H9 (cell line): ENCODE results near the gene HIPK2. TPM values are rescaled to one million over a fixed set of nuclear protein-coding genes. Genes with fewer than 3 reads are reported as not detected.

Source experiments
- DNase-seq: peaks from one replicate; pipeline ENCODE4 v3.0.0-alpha.2; 2017
- H2AFZ ChIP-seq: one replicate; pipeline ENCODE4 v1.6.1; 2013; ENCODE audit warnings: mild to moderate bottlenecking, low read length, control low read depth, moderate library complexity
- H2AK5ac ChIP-seq: 2 replicates; pipeline ENCODE4 v1.6.1; 2013; ENCODE audit warnings: low read length, control low read depth, mixed read lengths; ENCODE audit not compliant: insufficient read length
- H2BK120ac ChIP-seq: one replicate; pipeline ENCODE4 v1.6.1; 2013; ENCODE audit warnings: low read depth, mild to moderate bottlenecking, low read length, control low read depth, inconsistent platforms; ENCODE audit not compliant: poor library complexity, severe bottlenecking
- H2BK12ac ChIP-seq: 2 replicates; pipeline ENCODE4 v1.6.1; 2013; ENCODE audit warnings: low read length, control low read depth, mixed read lengths, low read depth; ENCODE audit not compliant: insufficient read length
- H2BK15ac ChIP-seq: 2 replicates; pipeline ENCODE4 v1.6.1; 2013; ENCODE audit warnings: low read depth, low read length, control low read depth
- H2BK20ac ChIP-seq: one replicate; pipeline ENCODE4 v1.6.1; 2013; ENCODE audit warnings: low read depth, mild to moderate bottlenecking, low read length, control low read depth, inconsistent platforms; ENCODE audit not compliant: poor library complexity, severe bottlenecking
- H2BK5ac ChIP-seq: 2 replicates; pipeline ENCODE4 v1.6.1; 2013; ENCODE audit warnings: low read length, control low read depth, mixed read lengths; ENCODE audit not compliant: insufficient read length
- H3K14ac ChIP-seq: 2 replicates; pipeline ENCODE4 v1.6.1; 2013; ENCODE audit warnings: low read length, control low read depth; ENCODE audit not compliant: insufficient read depth
- H3K18ac ChIP-seq: 2 replicates; pipeline ENCODE4 v1.6.1; 2013; ENCODE audit warnings: low read depth, mild to moderate bottlenecking, mixed read lengths, low read length, control low read depth; ENCODE audit not compliant: insufficient read length
- H3K23ac ChIP-seq: 2 replicates; pipeline ENCODE4 v1.6.1; 2013; ENCODE audit warnings: low read length, control low read depth, mixed read lengths, low read depth; ENCODE audit not compliant: insufficient read length
- H3K23me2 ChIP-seq: 2 replicates; pipeline ENCODE4 v1.6.1; 2013; ENCODE audit warnings: low read depth, mild to moderate bottlenecking, mixed read lengths, low read length, control low read depth; ENCODE audit not compliant: insufficient read length, poor library complexity, severe bottlenecking
- H3K27ac ChIP-seq: 2 replicates; pipeline ENCODE4 v1.5.1; 2013; ENCODE audit warnings: low read length, control low read depth, mixed read lengths, low read depth; ENCODE audit not compliant: insufficient read length
- H3K27me3 ChIP-seq: 2 replicates; pipeline ENCODE4 v1.6.1; 2013; ENCODE audit warnings: low read length, control low read depth, inconsistent platforms; ENCODE audit not compliant: insufficient read depth
- H3K4ac ChIP-seq: 2 replicates; pipeline ENCODE4 v1.6.1; 2013; ENCODE audit warnings: low read depth, mild to moderate bottlenecking, control low read depth, inconsistent platforms, low read length, moderate library complexity
- H3K4me1 ChIP-seq: 2 replicates; pipeline ENCODE4 v1.6.1; 2013; ENCODE audit warnings: low read length, control low read depth, inconsistent platforms; ENCODE audit not compliant: insufficient read depth
- H3K4me2 ChIP-seq: 2 replicates; pipeline ENCODE4 v1.6.1; 2013; ENCODE audit warnings: low read length, control low read depth, mixed read lengths; ENCODE audit not compliant: insufficient read length, insufficient read depth
- H3K56ac ChIP-seq: 2 replicates; pipeline ENCODE4 v1.6.1; 2013; ENCODE audit warnings: low read depth, mild to moderate bottlenecking, mixed read lengths, low read length, control low read depth; ENCODE audit not compliant: insufficient read length
- H3K79me1 ChIP-seq: 2 replicates; pipeline ENCODE4 v1.6.1; 2013; ENCODE audit warnings: low read depth, mild to moderate bottlenecking, moderate library complexity, low read length, control low read depth, inconsistent platforms; ENCODE audit not compliant: insufficient read depth, poor library complexity, severe bottlenecking
- H3K79me2 ChIP-seq: 2 replicates; pipeline ENCODE4 v1.6.1; 2013; ENCODE audit warnings: low read length, control low read depth, inconsistent platforms; ENCODE audit not compliant: insufficient read depth
- H3K9ac ChIP-seq: 2 replicates; pipeline ENCODE4 v1.6.1; 2013; ENCODE audit warnings: low read length, control low read depth, mixed read lengths; ENCODE audit not compliant: insufficient read length; ENCODE audit errors: extremely low read depth
- H3K9me3 ChIP-seq: one replicate; pipeline ENCODE4 v1.6.1; 2013; ENCODE audit warnings: low read depth, low read length, inconsistent platforms; ENCODE audit not compliant: control insufficient read depth
- H3T11ph ChIP-seq: one replicate; pipeline ENCODE4 v1.6.1; 2013; ENCODE audit warnings: mild to moderate bottlenecking, low read length, control low read depth, inconsistent platforms
- H4K20me1 ChIP-seq: one replicate; pipeline ENCODE4 v1.6.1; 2013; ENCODE audit not compliant: control insufficient read depth, insufficient read length, insufficient read depth
- H4K5ac ChIP-seq: 2 replicates; pipeline ENCODE4 v1.6.1; 2013; ENCODE audit warnings: low read depth, mild to moderate bottlenecking, mixed read lengths, low read length, control low read depth; ENCODE audit not compliant: insufficient read length
- H4K8ac ChIP-seq: replicated peaks from 2 replicates; pipeline ENCODE4 v1.6.1; 2013; ENCODE audit warnings: low read length, control low read depth, mixed read lengths, low read depth; ENCODE audit not compliant: insufficient read length
- H4K91ac ChIP-seq: 2 replicates; pipeline ENCODE4 v1.6.1; 2013; ENCODE audit warnings: low read depth, mild to moderate bottlenecking, moderate library complexity, mixed read lengths, low read length, control low read depth; ENCODE audit not compliant: insufficient read length
- H3K27ac Mint-ChIP-seq, 3 experiments: 2 replicates in 2 of 3; 3 replicates in 1 of 3; pipeline ENCODE4 v1.8.0; 2020 to 2021; ENCODE audit warnings: mixed read lengths in 3 of 3, mild to moderate bottlenecking in 1 of 3, moderate library complexity in 1 of 3
- H3K27me3 Mint-ChIP-seq: 2 replicates; pipeline ENCODE4 v1.8.0; 2021; ENCODE audit warnings: low read depth, mild to moderate bottlenecking, moderate library complexity, mixed read lengths
- H3K36me3 Mint-ChIP-seq, 3 experiments: 2 replicates in 2 of 3; 3 replicates in 1 of 3; pipeline ENCODE4 v1.8.0; 2020 to 2021; ENCODE audit warnings: low read depth in 3 of 3, mixed read lengths in 3 of 3; ENCODE audit not compliant: insufficient read depth in 1 of 3
- H3K4me1 Mint-ChIP-seq, 2 experiments: 2 replicates each; pipeline ENCODE4 v1.8.0; 2020; ENCODE audit warnings: mixed read lengths in 2 of 2
- H3K4me3 Mint-ChIP-seq, 2 experiments: 2 replicates in 1 of 2; 3 replicates in 1 of 2; pipeline ENCODE4 v1.8.0; 2020 to 2021; ENCODE audit warnings: mild to moderate bottlenecking in 2 of 2, mixed read lengths in 2 of 2, moderate library complexity in 1 of 2
- H3K9me3 Mint-ChIP-seq, 2 experiments: 2 replicates in 1 of 2; 3 replicates in 1 of 2; pipeline ENCODE4 v1.8.0; 2020; ENCODE audit warnings: mild to moderate bottlenecking in 2 of 2, mixed read lengths in 2 of 2, moderate library complexity in 1 of 2
- CTCF ChIP-seq: fragments of 200-600 bp; sonication (generic); conservative IDR thresholded peaks from 3 replicates; pipeline ENCODE4 v1.8.0; 2021; ENCODE audit warnings: antibody characterized with exemption, mild to moderate bottlenecking
- WGBS: extraction: QIAGEN DNeasy Blood & Tissue Kit; methylation state at CpG from one replicate; pipeline ENCODE4 v1.1.7; 2013; ENCODE audit warnings: missing lambda C conversion rate, low lambda C conversion rate, mixed read lengths; ENCODE audit not compliant: insufficient read length; ENCODE audit errors: extremely low coverage; 5-methylcytosine and 5-hydroxymethylcytosine counted together
- total RNA-seq: library from RNA; stranded (reverse); gene quantifications from 2 replicates; pipeline ENCODE4 v1.2.1, GENCODE V29; 2021

HIPK2 gene
- total RNA-seq, 1 experiment from 2014 or later = 21.9 TPM

- Mint-ChIP-seq H3K27me3 (peaks cover 12% of the 10 kb centered on the region), H3K4me3 (peak overlapping the region in 1 of 2 experiments; percentile 17; a peak in 1 of 5 replicates), H3K27ac (no peak overlapping the region; a peak in 1 of 7 replicates), H3K4me1 (peaks cover 28 to 37% of the 10 kb centered on the region in 2 experiments), H3K36me3 (no peaks in the 10 kb centered on the region; a peak in 1 of 7 replicates), H3K9me3 (no peaks in the 10 kb centered on the region)
- H3K4ac ChIP-seq = no peak overlapping the region
- no peak overlapping the region for H3K27ac ChIP-seq
- no CpG with 5 or more reads among the region's 21 CpGs for WGBS
- H3K79me1 ChIP-seq = no peaks in the 10 kb centered on the region
- TF ChIP-seq CTCF = no peak
- no peak overlapping the region for H2AFZ ChIP-seq
- no peaks in the 10 kb centered on the region for H3K79me2 ChIP-seq
- H3K23me2 ChIP-seq = no peaks in the 10 kb centered on the region
- H3K9me3 ChIP-seq = no peaks in the 10 kb centered on the region
- H4K8ac ChIP-seq = no peak overlapping the region
- peaks cover 6% of the 10 kb centered on the region; the same call in 1 of the 2 replicates for H3K4me1 ChIP-seq
- no peak overlapping the region for H2BK20ac ChIP-seq
- no peak overlapping the region for H2BK12ac ChIP-seq
- H3K4me2 ChIP-seq = no peak overlapping the region
- peak overlapping the region; percentile 27 for H3K18ac ChIP-seq
- no peaks in the 10 kb centered on the region for H3K27me3 ChIP-seq
- H4K20me1 ChIP-seq = no peaks in the 10 kb centered on the region
- no peak overlapping the region for H3K56ac ChIP-seq
- no peak overlapping the region for H3K23ac ChIP-seq
- peak; percentile 59 for DNase-seq
- no peak overlapping the region for H2BK5ac ChIP-seq
- no peak overlapping the region for H2BK120ac ChIP-seq
- H2AK5ac ChIP-seq = no peak overlapping the region
- H4K5ac ChIP-seq = no peak overlapping the region
- H3K9ac ChIP-seq = no peak overlapping the region
- H4K91ac ChIP-seq = no peak overlapping the region
- H3K14ac ChIP-seq = peak overlapping the region; percentile 8; the same call in 1 of the 2 replicates
- H3T11ph ChIP-seq = no peak overlapping the region
- H2BK15ac ChIP-seq = no peak overlapping the region
These were observed 236.0 kb downstream of the HIPK2 start for GRCh38 chr7:139541600-139542307.
